Measurements from ENCODE around the gene RNF224. TPM values are rescaled to one million over a fixed set of nuclear protein-coding genes. Genes with fewer than 3 reads are reported as not detected.

The RNF224 gene
- total RNA-seq, 1 experiment from 2014 or later: 1.2 TPM

DNA sequence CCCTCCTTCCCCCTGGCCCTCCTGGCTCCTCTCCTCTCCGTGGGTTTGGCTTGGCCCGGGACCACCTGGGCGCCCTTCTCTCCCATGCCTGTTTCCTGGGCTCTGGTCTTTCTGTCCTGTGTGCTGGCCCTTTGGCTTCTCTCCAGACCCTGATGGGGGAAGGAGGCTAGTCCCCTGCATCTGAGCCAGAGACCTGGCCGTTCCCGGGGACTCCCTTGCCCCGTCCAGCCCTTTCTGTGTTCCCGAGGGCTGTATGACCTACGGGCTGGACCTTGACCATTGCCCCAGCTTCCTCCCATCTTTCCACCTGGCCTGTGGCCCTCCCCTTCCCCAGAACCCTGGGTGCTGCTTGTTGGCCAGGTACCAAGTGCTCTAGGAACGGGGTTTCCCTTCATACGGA, 36.2 kb downstream of the RNF224 start:
- Histone ChIP-seq H3K9me2 (replicated peaks; ENCODE audit: low read length) (no peaks in the 10 kb centered on the region), H3K79me2 (ENCODE audit: low read length) (no peaks in the 10 kb centered on the region), H3K4me1 (ENCODE audit: insufficient read depth, low read length) (no peaks in the 10 kb centered on the region), H4K20me1 (ENCODE audit: low read length) (no peaks in the 10 kb centered on the region), H3K4me3 (ENCODE audit: low read length) (no peak overlapping the region), H3K9ac (ENCODE audit: low read length) (no peak overlapping the region), H3K27me3 (ENCODE audit: low read length) (no peaks in the 10 kb centered on the region), H3K27ac (ENCODE audit: low read length) (no peak overlapping the region), H2AFZ (ENCODE audit: low read length) (no peak overlapping the region), H3K4me2 (ENCODE audit: low read length) (no peak overlapping the region), H3F3A (ENCODE audit: low read length, unreplicated experiment) (no peaks in the 10 kb centered on the region), H3K9me3 (ENCODE audit: low read length) (no peaks in the 10 kb centered on the region), H3K36me3 (ENCODE audit: low read depth, low read length) (peaks cover 6% of the 10 kb centered on the region; the same call in 1 of the 2 replicates)
- TF ChIP-seq, protein P1, sequence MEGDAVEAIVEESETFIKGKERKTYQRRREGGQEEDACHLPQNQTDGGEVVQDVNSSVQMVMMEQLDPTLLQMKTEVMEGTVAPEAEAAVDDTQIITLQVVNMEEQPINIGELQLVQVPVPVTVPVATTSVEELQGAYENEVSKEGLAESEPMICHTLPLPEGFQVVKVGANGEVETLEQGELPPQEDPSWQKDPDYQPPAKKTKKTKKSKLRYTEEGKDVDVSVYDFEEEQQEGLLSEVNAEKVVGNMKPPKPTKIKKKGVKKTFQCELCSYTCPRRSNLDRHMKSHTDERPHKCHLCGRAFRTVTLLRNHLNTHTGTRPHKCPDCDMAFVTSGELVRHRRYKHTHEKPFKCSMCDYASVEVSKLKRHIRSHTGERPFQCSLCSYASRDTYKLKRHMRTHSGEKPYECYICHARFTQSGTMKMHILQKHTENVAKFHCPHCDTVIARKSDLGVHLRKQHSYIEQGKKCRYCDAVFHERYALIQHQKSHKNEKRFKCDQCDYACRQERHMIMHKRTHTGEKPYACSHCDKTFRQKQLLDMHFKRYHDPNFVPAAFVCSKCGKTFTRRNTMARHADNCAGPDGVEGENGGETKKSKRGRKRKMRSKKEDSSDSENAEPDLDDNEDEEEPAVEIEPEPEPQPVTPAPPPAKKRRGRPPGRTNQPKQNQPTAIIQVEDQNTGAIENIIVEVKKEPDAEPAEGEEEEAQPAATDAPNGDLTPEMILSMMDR (conservative IDR thresholded peaks at IDR 0.05; ENCODE audit: low read depth, low read length): no peak
- TF ChIP-seq EZH2phosphoT487 (IDR thresholded peaks at IDR 0.05; ENCODE audit: borderline replicate concordance, low read length): no peak
- TF ChIP-seq EZH2 (IDR thresholded peaks at IDR 0.05; ENCODE audit: low read length, unreplicated experiment): no peak
- CTCF ChIA-PET: no interaction called here
- intact Hi-C loops (cut with micrococcal nuclease): no loop called here
- ATAC-seq: no peak
- POLR2A ChIA-PET (ENCODE audit: unreplicated experiment): no interaction called here
- no TSS peak for BruUV-seq (replicated peaks)
- no peak for DNase-seq

DNA sequence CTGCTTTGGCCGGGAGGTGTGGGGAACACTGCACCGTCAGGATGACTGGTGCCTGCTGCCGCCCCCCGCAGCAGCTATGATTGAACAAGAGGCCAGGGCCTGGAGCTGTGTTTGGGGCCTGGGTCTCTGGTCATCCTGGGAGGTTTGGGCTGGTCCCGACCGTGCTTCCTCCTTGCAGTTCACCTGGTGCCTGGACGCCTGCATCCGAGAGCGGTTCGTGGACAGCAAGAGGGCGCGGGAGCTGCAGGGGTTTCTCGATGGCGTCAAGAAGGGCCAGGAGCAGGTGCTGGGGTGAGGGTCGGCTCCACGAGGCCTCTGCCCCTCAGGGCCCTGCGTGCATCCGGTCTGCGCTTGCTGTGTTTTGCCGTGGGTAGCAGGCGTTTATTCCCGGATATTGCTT, 36.8 kb downstream of the RNF224 start:
- Histone ChIP-seq H3K4me3 (ENCODE audit: low read length) (no peak overlapping the region), H3K9me2 (replicated peaks; ENCODE audit: low read length) (no peaks in the 10 kb centered on the region), H3K27me3 (ENCODE audit: low read length) (no peaks in the 10 kb centered on the region), H3K4me1 (ENCODE audit: insufficient read depth, low read length) (no peaks in the 10 kb centered on the region), H3K36me3 (ENCODE audit: low read depth, low read length) (0 out of 2 replicates have a peak, but pooled peaks cover 6% of the 10 kb centered on the region), H3K4me2 (ENCODE audit: low read length) (no peak overlapping the region), H3F3A (ENCODE audit: low read length, unreplicated experiment) (no peaks in the 10 kb centered on the region), H3K9ac (ENCODE audit: low read length) (no peak overlapping the region), H3K79me2 (ENCODE audit: low read length) (no peaks in the 10 kb centered on the region), H3K9me3 (ENCODE audit: low read length) (no peaks in the 10 kb centered on the region), H2AFZ (ENCODE audit: low read length) (no peak overlapping the region), H4K20me1 (ENCODE audit: low read length) (no peaks in the 10 kb centered on the region), H3K27ac (ENCODE audit: low read length) (no peak overlapping the region)
- TF ChIP-seq, protein P1 (conservative IDR thresholded peaks at IDR 0.05; ENCODE audit: low read depth, low read length): no peak
- TF ChIP-seq EZH2phosphoT487 (IDR thresholded peaks at IDR 0.05; ENCODE audit: borderline replicate concordance, low read length) (no peak), EZH2 (IDR thresholded peaks at IDR 0.05; ENCODE audit: low read length, unreplicated experiment) (no peak)
- POLR2A ChIA-PET (ENCODE audit: unreplicated experiment): no interaction called here
- no TSS peak for BruUV-seq (replicated peaks)
- DNase-seq (no peak), ATAC-seq (no peak)
- CTCF ChIA-PET: no interaction called here
- intact Hi-C loops (cut with micrococcal nuclease): no loop called here

DNA sequence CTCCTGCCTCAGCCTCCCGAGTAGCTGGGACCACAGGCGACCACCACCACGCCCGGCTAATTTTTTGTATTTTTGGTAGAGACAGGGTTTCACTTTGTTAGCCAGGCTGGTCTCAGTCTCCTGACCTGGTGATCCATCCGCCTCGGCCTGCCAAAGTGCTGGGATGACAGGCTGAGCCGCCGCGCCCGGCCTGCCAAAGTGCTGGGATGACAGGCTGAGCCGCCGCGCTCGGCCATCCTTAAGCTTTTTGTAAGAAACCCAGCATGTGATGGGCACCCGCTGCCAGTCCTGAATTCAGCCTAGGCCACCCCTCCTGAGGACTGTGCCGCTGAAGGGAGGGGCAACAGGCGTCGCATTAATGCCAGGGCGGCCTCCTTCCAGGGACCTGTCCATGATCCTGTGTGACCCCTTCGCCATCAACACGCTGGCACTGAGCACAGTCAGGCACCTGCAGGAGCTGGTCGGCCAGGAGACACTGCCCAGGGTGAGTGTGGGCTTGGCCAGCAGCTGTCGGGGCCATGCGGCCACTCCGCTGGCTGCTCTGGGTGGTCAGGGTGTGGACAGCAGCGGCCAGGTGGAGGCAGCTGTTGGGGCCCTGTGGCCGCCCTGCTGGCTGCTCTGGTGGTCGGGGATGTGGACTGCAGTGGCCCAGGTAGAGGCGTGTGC, 38.3 kb downstream of the RNF224 start:
- ATAC-seq (no peak), DNase-seq (no peak)
- TF ChIP-seq EZH2 (IDR thresholded peaks at IDR 0.05; ENCODE audit: low read length, unreplicated experiment) (no peak), EZH2phosphoT487 (IDR thresholded peaks at IDR 0.05; ENCODE audit: borderline replicate concordance, low read length) (no peak)
- TF ChIP-seq, protein P1 (conservative IDR thresholded peaks at IDR 0.05; ENCODE audit: low read depth, low read length): no peak
- Histone ChIP-seq H3K4me1 (ENCODE audit: insufficient read depth, low read length) (no peaks in the 10 kb centered on the region), H3K4me3 (ENCODE audit: low read length) (no peak overlapping the region), H3K4me2 (ENCODE audit: low read length) (no peak overlapping the region), H3K9ac (ENCODE audit: low read length) (no peak overlapping the region), H3K79me2 (ENCODE audit: low read length) (no peaks in the 10 kb centered on the region), H2AFZ (ENCODE audit: low read length) (no peak overlapping the region), H3K27ac (ENCODE audit: low read length) (no peak overlapping the region), H3F3A (ENCODE audit: low read length, unreplicated experiment) (no peaks in the 10 kb centered on the region), H3K9me3 (ENCODE audit: low read length) (no peaks in the 10 kb centered on the region), H3K9me2 (replicated peaks; ENCODE audit: low read length) (no peaks in the 10 kb centered on the region), H4K20me1 (ENCODE audit: low read length) (no peaks in the 10 kb centered on the region), H3K36me3 (ENCODE audit: low read depth, low read length) (0 out of 2 replicates have a peak, but pooled peaks cover 6% of the 10 kb centered on the region), H3K27me3 (ENCODE audit: low read length) (no peaks in the 10 kb centered on the region)
- intact Hi-C loops (cut with micrococcal nuclease): no loop called here
- ChIA-PET CTCF (no interaction called here), POLR2A (ENCODE audit: unreplicated experiment) (no interaction called here)
- BruUV-seq (replicated peaks): no TSS peak

All from PC-3 (cell line).